Astrocyte (in vitro differentiated cells and primary cell): ENCODE data around the gene OXSR1. TPM values are rescaled to one million over a fixed set of nuclear protein-coding genes. Genes with fewer than 3 reads are reported as not detected.

Source experiments
- DNase-seq: peaks from one replicate; pipeline ENCODE4 v3.0.0-alpha.2; 2010; ENCODE audit warnings: low read depth
- FAIRE-seq: peaks from 2 replicates; lab custom pipeline; 2011; peaks lifted over from hg19 to GRCh38; lab: Jason Lieb, UNC
- H2AFZ ChIP-seq: 2 replicates; pipeline ENCODE4 v1.6.0; 2012; ENCODE audit warnings: low read depth, low read length, inconsistent platforms
- H3K27ac ChIP-seq: 2 replicates; pipeline ENCODE4 v1.5.1; 2011; ENCODE audit warnings: low read depth, low read length, inconsistent platforms
- H3K27me3 ChIP-seq: 2 replicates; pipeline ENCODE4 v1.6.0; 2011; ENCODE audit warnings: low read length, inconsistent platforms; ENCODE audit not compliant: insufficient read depth
- H3K36me3 ChIP-seq: 2 replicates; pipeline ENCODE4 v1.5.1; 2011; ENCODE audit warnings: low read length, inconsistent platforms; ENCODE audit not compliant: insufficient read depth
- H3K4me1 ChIP-seq: 2 replicates; pipeline ENCODE4 v1.5.1; 2011; ENCODE audit warnings: low read length, inconsistent platforms; ENCODE audit not compliant: insufficient read depth
- H3K4me2 ChIP-seq: 2 replicates; pipeline ENCODE4 v1.6.0; 2012; ENCODE audit warnings: low read length, inconsistent platforms
- H3K4me3 ChIP-seq: 2 replicates; pipeline ENCODE4 v1.5.1; 2011; ENCODE audit warnings: low read depth, mild to moderate bottlenecking, low read length, inconsistent platforms; ENCODE audit not compliant: insufficient read depth
- H3K79me2 ChIP-seq: 2 replicates; pipeline ENCODE4 v1.6.0; 2012; ENCODE audit warnings: mild to moderate bottlenecking, low read length, inconsistent platforms; ENCODE audit not compliant: insufficient read depth
- H3K9ac ChIP-seq: 2 replicates; pipeline ENCODE4 v1.6.0; 2012; ENCODE audit warnings: mild to moderate bottlenecking, low read length, inconsistent platforms
- H3K9me3 ChIP-seq: 2 replicates; pipeline ENCODE4 v1.5.1; 2012; ENCODE audit warnings: low read depth, mild to moderate bottlenecking, low read length, inconsistent platforms; ENCODE audit not compliant: insufficient read depth
- H4K20me1 ChIP-seq: 2 replicates; pipeline ENCODE4 v1.6.0; 2012; ENCODE audit warnings: low read length, inconsistent platforms; ENCODE audit not compliant: insufficient read depth
- H3K27ac Mint-ChIP-seq: one replicate; pipeline ENCODE4 v1.8.0; 2021; ENCODE audit warnings: mild to moderate bottlenecking, mixed read lengths; ENCODE audit not compliant: unreplicated experiment
- H3K27me3 Mint-ChIP-seq: one replicate; pipeline ENCODE4 v1.8.0; 2021; ENCODE audit warnings: low read depth, mixed read lengths; ENCODE audit not compliant: unreplicated experiment
- H3K36me3 Mint-ChIP-seq: one replicate; pipeline ENCODE4 v1.8.0; 2021; ENCODE audit warnings: low read depth, mixed read lengths; ENCODE audit not compliant: unreplicated experiment
- H3K4me1 Mint-ChIP-seq: one replicate; pipeline ENCODE4 v1.8.0; 2021; ENCODE audit warnings: low read depth, mixed read lengths; ENCODE audit not compliant: unreplicated experiment
- H3K4me3 Mint-ChIP-seq: one replicate; pipeline ENCODE4 v1.8.0; 2021; ENCODE audit warnings: mild to moderate bottlenecking, moderate library complexity, mixed read lengths; ENCODE audit not compliant: unreplicated experiment
- H3K9me3 Mint-ChIP-seq: one replicate; pipeline ENCODE4 v1.8.0; 2021; ENCODE audit warnings: mild to moderate bottlenecking, mixed read lengths; ENCODE audit not compliant: unreplicated experiment
- CTCF ChIP-seq: IDR thresholded peaks from 2 replicates; pipeline ENCODE4 v1.5.1; 2011; ENCODE audit warnings: low read depth, mild to moderate bottlenecking, inconsistent platforms, low read length, moderate library complexity; ENCODE audit not compliant: insufficient read depth
- EZH2 ChIP-seq: IDR thresholded peaks from 2 replicates; pipeline ENCODE4 v1.6.1; 2012; ENCODE audit warnings: mild to moderate bottlenecking, low read length, inconsistent platforms; ENCODE audit not compliant: insufficient read depth
- total RNA-seq: library from RNA; stranded (reverse); gene quantifications from 2 replicates; pipeline ENCODE4 v1.2.1, GENCODE V29; 2021

Gene OXSR1
- total RNA-seq, 1 donor from 2014 or later = 83.1 TPM

DNA sequence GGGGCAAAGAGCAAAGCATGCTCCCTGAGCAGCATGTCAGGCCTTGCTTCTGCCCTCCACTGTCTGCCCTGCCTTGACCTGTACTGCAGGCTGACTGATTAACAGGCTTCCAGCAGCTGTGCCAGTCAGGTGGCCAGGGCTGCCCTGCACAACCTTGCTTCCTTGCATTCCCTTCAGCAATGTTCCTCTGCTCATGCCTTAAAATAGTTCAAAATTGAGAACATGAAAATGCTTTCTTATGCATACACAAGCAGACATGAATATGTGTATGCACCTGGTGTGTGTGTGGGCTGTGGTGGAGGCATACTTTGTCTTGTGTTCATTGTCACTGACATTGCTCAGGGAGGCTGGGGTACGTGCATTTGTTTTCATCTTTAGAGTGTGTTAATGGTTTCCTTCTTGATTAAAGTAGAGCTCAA, 99.0 kb downstream of the OXSR1 start:
- H3K36me3 ChIP-seq = no peaks in the 10 kb centered on the region
- H3K79me2 ChIP-seq = no peaks in the 10 kb centered on the region
- H4K20me1 ChIP-seq = peaks cover 15% of the 10 kb centered on the region
- FAIRE-seq = no peak
- no peak overlapping the region for H3K4me3 ChIP-seq
- Mint-ChIP-seq H3K27me3 (no peaks in the 10 kb centered on the region), H3K9me3 (peaks cover 2% of the 10 kb centered on the region), H3K4me3 (no peak overlapping the region), H3K27ac (no peak overlapping the region), H3K4me1 (peaks cover 34% of the 10 kb centered on the region), H3K36me3 (peaks cover 25% of the 10 kb centered on the region)
- TF ChIP-seq CTCF = no peak
- TF ChIP-seq EZH2 = no peak
- H3K4me1 ChIP-seq = no peaks in the 10 kb centered on the region
- no peak for DNase-seq
- no peak overlapping the region for H3K9ac ChIP-seq
- no peak overlapping the region for H3K27ac ChIP-seq
- no peak overlapping the region for H2AFZ ChIP-seq
- H3K4me2 ChIP-seq = no peak overlapping the region
- no peaks in the 10 kb centered on the region for H3K9me3 ChIP-seq
- no peaks in the 10 kb centered on the region for H3K27me3 ChIP-seq

DNA sequence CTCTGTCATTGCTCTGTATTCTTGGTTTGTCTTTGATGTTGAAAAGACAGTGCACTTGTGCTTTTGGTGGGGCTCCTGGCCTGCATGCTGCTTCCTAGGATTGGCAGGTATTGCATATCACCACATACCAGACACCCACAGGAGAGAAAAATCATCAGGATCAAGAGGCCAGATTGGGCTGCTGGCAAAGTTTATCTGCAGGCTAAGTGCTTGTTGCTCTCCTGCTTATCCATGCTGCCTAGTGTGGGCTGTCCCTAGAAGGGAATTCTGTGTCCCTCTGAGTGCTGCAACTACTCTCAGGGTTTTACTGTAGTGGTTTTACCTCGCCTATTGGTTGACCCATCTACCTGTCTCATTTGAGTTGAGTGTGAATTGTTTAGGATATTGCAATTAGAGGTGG, 99.4 kb downstream of the OXSR1 start:
- Histone ChIP-seq H2AFZ (no peak overlapping the region), H3K27ac (no peak overlapping the region), H4K20me1 (peaks cover 15% of the 10 kb centered on the region), H3K79me2 (no peaks in the 10 kb centered on the region), H3K27me3 (no peaks in the 10 kb centered on the region), H3K36me3 (no peaks in the 10 kb centered on the region), H3K9ac (no peak overlapping the region), H3K9me3 (no peaks in the 10 kb centered on the region), H3K4me1 (no peaks in the 10 kb centered on the region), H3K4me2 (no peak overlapping the region), H3K4me3 (no peak overlapping the region)
- H3K36me3 Mint-ChIP-seq = peaks cover 25% of the 10 kb centered on the region
- no peak overlapping the region for H3K4me3 Mint-ChIP-seq
- DNase-seq = no peak
- FAIRE-seq = no peak
- H3K4me1 Mint-ChIP-seq = peaks cover 30% of the 10 kb centered on the region
- peaks cover 2% of the 10 kb centered on the region for H3K9me3 Mint-ChIP-seq
- H3K27ac Mint-ChIP-seq = no peak overlapping the region
- H3K27me3 Mint-ChIP-seq = no peaks in the 10 kb centered on the region
- TF ChIP-seq CTCF (no peak), EZH2 (no peak)

DNA sequence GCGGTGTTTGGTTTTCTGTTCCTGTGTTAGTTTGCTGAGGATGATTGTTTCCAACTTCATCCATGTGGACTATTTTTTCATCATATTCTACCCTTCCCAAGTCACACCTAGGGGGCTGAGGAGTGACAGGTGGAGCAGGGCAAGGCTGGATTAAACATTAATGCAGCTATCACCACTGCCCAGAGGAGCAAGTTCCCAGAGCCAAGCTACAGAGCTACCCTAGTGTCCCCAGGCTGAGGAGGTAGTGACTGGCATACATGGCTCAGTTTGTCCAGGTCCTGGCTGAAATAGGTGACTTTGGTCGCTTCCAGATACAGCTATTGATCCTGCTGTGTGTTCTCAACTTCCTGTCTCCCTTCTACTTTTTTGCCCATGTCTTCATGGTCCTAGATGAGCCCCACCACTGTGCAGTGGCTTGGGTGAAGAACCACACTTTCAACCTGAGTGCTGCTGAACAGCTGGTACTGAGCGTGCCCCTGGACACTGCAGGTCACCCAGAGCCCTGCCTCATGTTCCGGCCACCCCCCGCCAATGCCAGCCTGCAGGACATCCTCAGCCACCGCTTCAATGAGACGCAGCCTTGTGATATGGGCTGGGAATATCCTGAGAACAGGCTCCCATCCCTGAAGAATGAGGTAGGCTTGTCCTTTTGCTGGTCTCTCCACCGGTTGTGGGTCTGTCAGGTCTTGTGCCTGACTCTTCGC, 100.4 kb downstream of the OXSR1 start, which contains the start of gene SLC22A13:
Gene SLC22A13 (plus strand): TSS at position 209 of the 704 bp plus-strand sequence. CDS start 49 bp downstream, at position 258.
- Mint-ChIP-seq H3K9me3 (peaks cover 2% of the 10 kb centered on the region), H3K27me3 (no peaks in the 10 kb centered on the region), H3K4me1 (peaks cover 22% of the 10 kb centered on the region), H3K36me3 (peaks cover 25% of the 10 kb centered on the region), H3K4me3 (no peak within 1 kb of the TSS), H3K27ac (no peak within 1 kb of the TSS)
- no peaks in the 10 kb centered on the region for H3K9me3 ChIP-seq
- peaks cover 12% of the 10 kb centered on the region for H4K20me1 ChIP-seq
- no peaks in the 10 kb centered on the region for H3K79me2 ChIP-seq
- no peak for TF ChIP-seq CTCF
- no peak for TF ChIP-seq EZH2
- H2AFZ ChIP-seq = no peak within 1 kb of the TSS
- FAIRE-seq (no peak), DNase-seq (no peak)
- H3K4me3 ChIP-seq = no peak within 1 kb of the TSS
- H3K27ac ChIP-seq = no peak within 1 kb of the TSS
- H3K36me3 ChIP-seq = no peaks in the 10 kb centered on the region
- H3K4me1 ChIP-seq = no peaks in the 10 kb centered on the region
- H3K27me3 ChIP-seq = no peaks in the 10 kb centered on the region
- no peak within 1 kb of the TSS for H3K4me2 ChIP-seq
- H3K9ac ChIP-seq = no peak within 1 kb of the TSS
